A673 (cell line): ENCODE results near the gene GAK. TPM values are rescaled to one million over a fixed set of nuclear protein-coding genes. Genes with fewer than 3 reads are reported as not detected.

Experiments used
- BruUV-seq: library from RNA; stranded (reverse); fragments of 400-500 nt; replicated peaks from 2 replicates; lab custom pipeline; 2021; lab: Mats Ljungman, UMichigan
- CTCF ChIA-PET: fragments of 300-600 bp; sonication (Branson Sonifier 250); formaldehyde crosslinking; loops from one replicate; lab custom pipeline; 2022; ENCODE audit warnings: antibody characterized with exemption; lab: Charles Lee
- POLR2A ChIA-PET: fragments of 300-600 bp; sonication (Branson Sonifier 250); formaldehyde crosslinking; loops from one replicate; lab custom pipeline; 2022; ENCODE audit warnings: antibody characterized with exemption; ENCODE audit not compliant: low non-redundant PET; lab: Charles Lee
- DNase-seq: peaks from one replicate; pipeline ENCODE4 v3.0.0-alpha.2; 2015; ENCODE audit warnings: low spot score
- H3K27ac ChIP-seq: fragments of 200-600 bp; sonication (generic); 2 replicates; pipeline ENCODE4 v1.5.1; 2016; ENCODE audit warnings: mixed run types, low read depth, mild to moderate bottlenecking, mixed read lengths, antibody characterized with exemption, low read length; ENCODE audit not compliant: poor library complexity, severe bottlenecking
- H3K27me3 ChIP-seq: fragments of 200-600 bp; sonication (generic); replicated peaks from 2 replicates; pipeline ENCODE4 v1.6.1; 2017; ENCODE audit warnings: mixed run types, low read depth, mild to moderate bottlenecking, mixed read lengths, antibody characterized with exemption, low read length; ENCODE audit not compliant: insufficient read depth, poor library complexity
- H3K36me3 ChIP-seq: fragments of 200-600 bp; sonication (generic); 2 replicates; pipeline ENCODE4 v1.6.1; 2016; ENCODE audit warnings: mixed run types, mild to moderate bottlenecking, mixed read lengths, antibody characterized with exemption, low read length; ENCODE audit not compliant: insufficient read depth, poor library complexity, severe bottlenecking
- H3K4me1 ChIP-seq: fragments of 200-600 bp; sonication (generic); 2 replicates; pipeline ENCODE4 v1.6.1; 2017; ENCODE audit warnings: mixed run types, mild to moderate bottlenecking, mixed read lengths, antibody characterized with exemption, low read length; ENCODE audit not compliant: insufficient read depth, poor library complexity, severe bottlenecking
- H3K4me3 ChIP-seq: fragments of 200-600 bp; sonication (generic); 2 replicates; pipeline ENCODE4 v1.5.1; 2016; ENCODE audit warnings: low read depth, mixed run types, mild to moderate bottlenecking, mixed read lengths, low read length; ENCODE audit not compliant: poor library complexity, severe bottlenecking
- H3K9me3 ChIP-seq: fragments of 200-600 bp; sonication (generic); 2 replicates; pipeline ENCODE4 v1.6.1; 2016; ENCODE audit warnings: mixed run types, low read depth, mild to moderate bottlenecking, mixed read lengths, antibody characterized with exemption, low read length; ENCODE audit not compliant: poor library complexity, severe bottlenecking
- EZH2 ChIP-seq: fragments of 200-600 bp; sonication (generic); IDR thresholded peaks from 2 replicates; pipeline ENCODE4 v1.6.1; 2017; ENCODE audit warnings: borderline replicate concordance, low read depth, mild to moderate bottlenecking, mixed read lengths, antibody characterized with exemption, low read length; ENCODE audit not compliant: poor library complexity, severe bottlenecking
- intact Hi-C: fragments of 100-400 bp; cut with micrococcal nuclease; formaldehyde crosslinking; loops from one replicate; pipeline ENCODE4 v1.10.0; 2022; ENCODE audit not compliant: unreplicated experiment
- total RNA-seq: library from RNA; stranded (reverse); gene quantifications from 2 replicates; pipeline ENCODE4 v1.2.3, GENCODE V29; 2021
- TF ChIP-seq, protein P1 (sequence below): fragments of 300-800, 200-600 bp; sonication (generic); conservative IDR thresholded peaks from 2 replicates; pipeline ENCODE4 v1.5.1; 2017; ENCODE audit warnings: low read depth, mild to moderate bottlenecking, antibody characterized with exemption, low read length, moderate library complexity, mixed read lengths

Gene GAK
- total RNA-seq, 1 experiment from 2014 or later, result 96.2 TPM

DNA sequence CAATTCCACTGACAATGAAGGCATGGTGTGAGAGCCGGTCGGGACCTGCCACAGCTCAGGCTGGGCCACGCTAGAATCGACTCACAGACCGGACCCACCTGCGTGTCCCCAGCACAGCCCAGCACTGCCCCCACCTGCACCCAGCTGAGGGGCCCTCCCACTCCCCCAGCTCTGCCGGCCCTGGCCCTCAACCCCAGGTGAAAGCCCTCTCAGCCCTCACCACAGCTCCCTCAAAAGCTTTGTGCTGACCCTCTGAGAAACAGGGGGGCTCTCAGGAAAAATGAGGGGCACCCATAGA lies 25.1 kb downstream of the GAK start:
- ChIA-PET CTCF (no interaction called here), POLR2A (no interaction called here)
- no peak overlapping the region for H3K27ac ChIP-seq
- no peaks in the 10 kb centered on the region for H3K4me1 ChIP-seq
- peaks cover 3% of the 10 kb centered on the region for H3K36me3 ChIP-seq
- intact Hi-C loops, result no loop called here
- TF ChIP-seq, protein P1, sequence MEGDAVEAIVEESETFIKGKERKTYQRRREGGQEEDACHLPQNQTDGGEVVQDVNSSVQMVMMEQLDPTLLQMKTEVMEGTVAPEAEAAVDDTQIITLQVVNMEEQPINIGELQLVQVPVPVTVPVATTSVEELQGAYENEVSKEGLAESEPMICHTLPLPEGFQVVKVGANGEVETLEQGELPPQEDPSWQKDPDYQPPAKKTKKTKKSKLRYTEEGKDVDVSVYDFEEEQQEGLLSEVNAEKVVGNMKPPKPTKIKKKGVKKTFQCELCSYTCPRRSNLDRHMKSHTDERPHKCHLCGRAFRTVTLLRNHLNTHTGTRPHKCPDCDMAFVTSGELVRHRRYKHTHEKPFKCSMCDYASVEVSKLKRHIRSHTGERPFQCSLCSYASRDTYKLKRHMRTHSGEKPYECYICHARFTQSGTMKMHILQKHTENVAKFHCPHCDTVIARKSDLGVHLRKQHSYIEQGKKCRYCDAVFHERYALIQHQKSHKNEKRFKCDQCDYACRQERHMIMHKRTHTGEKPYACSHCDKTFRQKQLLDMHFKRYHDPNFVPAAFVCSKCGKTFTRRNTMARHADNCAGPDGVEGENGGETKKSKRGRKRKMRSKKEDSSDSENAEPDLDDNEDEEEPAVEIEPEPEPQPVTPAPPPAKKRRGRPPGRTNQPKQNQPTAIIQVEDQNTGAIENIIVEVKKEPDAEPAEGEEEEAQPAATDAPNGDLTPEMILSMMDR, result no peak
- no peak for TF ChIP-seq EZH2
- no peak overlapping the region for H3K4me3 ChIP-seq
- H3K27me3 ChIP-seq, result no peaks in the 10 kb centered on the region
- H3K9me3 ChIP-seq, result no peaks in the 10 kb centered on the region
- BruUV-seq, result no TSS peak
- no peak for DNase-seq

DNA sequence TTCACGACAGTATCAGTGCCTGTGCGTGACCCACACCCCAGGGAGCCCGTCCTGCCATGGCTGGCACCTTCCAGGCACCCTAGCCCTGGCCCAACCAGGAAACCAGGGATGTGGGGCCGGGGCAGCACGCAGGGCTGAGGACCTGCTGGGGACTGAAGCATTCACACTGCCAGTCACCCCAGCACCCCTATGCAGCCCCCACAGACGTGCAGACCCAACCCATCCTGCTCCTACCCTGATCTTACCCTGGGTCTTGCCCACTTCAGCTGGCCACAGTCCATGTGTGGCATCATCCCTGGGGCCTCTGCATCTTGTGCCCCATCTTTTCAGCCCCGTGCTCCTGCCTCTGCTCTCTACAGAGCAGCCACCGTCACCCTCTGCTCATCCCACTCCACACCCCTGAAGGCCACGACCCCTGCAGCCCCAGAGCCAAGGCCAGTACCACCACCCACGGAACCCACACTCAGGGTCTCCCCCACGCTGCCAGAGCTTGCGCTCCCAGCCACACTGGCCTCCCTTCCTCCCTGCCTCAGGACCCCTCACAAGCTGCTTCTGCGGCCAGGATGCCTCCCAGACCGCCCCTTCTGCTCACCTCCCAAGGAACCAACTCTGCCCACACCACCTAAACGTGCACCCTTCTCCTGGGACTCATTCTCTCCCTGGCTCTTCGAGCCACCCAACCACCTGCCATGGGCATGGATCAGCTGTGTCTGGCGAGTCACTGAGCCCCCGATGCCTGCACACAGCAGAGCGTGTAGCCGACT lies 25.6 kb downstream of the GAK start:
- CTCF ChIA-PET, result no interaction called here
- H3K4me3 ChIP-seq, result no peak overlapping the region
- H3K27me3 ChIP-seq, result no peaks in the 10 kb centered on the region
- POLR2A ChIA-PET, result no interaction called here
- DNase-seq, result no peak
- TF ChIP-seq, protein P1, result no peak
- TF ChIP-seq EZH2, result no peak
- intact Hi-C loops, result no loop called here
- BruUV-seq, result no TSS peak
- H3K27ac ChIP-seq, result no peak overlapping the region
- H3K4me1 ChIP-seq, result no peaks in the 10 kb centered on the region
- no peaks in the 10 kb centered on the region for H3K9me3 ChIP-seq
- peaks cover under 1% of the 10 kb centered on the region for H3K36me3 ChIP-seq

DNA sequence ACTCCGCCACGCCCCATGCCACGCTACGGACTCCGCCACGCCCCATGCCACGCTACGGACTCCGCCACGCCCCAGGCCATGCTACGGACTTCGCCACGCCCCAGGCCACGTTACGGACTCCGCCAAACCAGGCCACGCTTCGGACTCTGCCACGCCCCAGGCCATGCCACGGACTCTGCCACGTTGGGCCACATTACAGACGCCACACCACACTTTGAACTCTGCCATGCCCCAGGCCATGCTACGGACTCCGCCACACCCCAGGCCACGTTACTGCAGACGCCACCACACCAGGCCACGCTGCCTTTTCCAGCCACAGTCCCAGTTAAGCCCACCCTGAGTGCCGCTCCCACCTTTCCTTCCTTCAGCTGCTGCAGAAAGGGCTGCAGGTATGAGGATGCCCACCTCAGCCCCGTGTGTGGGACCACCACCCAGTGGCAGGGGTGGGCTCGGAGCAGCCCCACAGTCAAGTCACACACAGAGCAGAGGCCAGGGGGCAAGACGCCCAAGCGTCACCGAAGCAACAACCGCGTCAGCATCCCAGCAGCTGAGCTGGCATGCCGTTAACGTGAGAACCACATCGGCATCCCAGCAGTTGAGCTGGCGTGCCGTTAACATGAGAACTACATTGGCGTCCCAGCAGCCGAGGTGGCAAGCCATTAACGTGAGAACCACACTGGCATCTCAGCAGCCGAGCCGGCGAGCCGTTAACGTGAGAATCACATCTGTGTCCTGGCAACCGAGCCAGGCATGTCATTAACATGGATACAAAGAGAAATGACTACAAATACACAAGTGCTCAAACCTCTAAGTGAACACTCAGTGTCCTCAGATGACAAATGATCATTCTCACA lies 26.4 kb downstream of the GAK start:
- no peaks in the 10 kb centered on the region for H3K4me1 ChIP-seq
- no peaks in the 10 kb centered on the region for H3K36me3 ChIP-seq
- CTCF ChIA-PET, result no interaction called here
- BruUV-seq, result no TSS peak
- intact Hi-C loops, result no loop called here
- no peak overlapping the region for H3K4me3 ChIP-seq
- POLR2A ChIA-PET, result no interaction called here
- TF ChIP-seq, protein P1, result no peak
- TF ChIP-seq EZH2, result no peak
- H3K27me3 ChIP-seq, result no peaks in the 10 kb centered on the region
- H3K9me3 ChIP-seq, result no peaks in the 10 kb centered on the region
- H3K27ac ChIP-seq, result no peak overlapping the region
- no peak for DNase-seq
